Mucosa of stomach (tissue), 1 donor: ENCODE results near the gene KSR2.

Source experiments
- H3K27me3 ChIP-seq: one replicate; pipeline ENCODE4 v1.7.0; 2013; ENCODE audit warnings: mild to moderate bottlenecking, low read length; ENCODE audit not compliant: control insufficient read depth, insufficient read depth
- H3K36me3 ChIP-seq: one replicate; pipeline ENCODE4 v1.7.0; 2013; ENCODE audit warnings: low read length; ENCODE audit not compliant: control insufficient read depth, insufficient read depth
- H3K4me1 ChIP-seq: one replicate; pipeline ENCODE4 v1.7.0; 2013; ENCODE audit warnings: mild to moderate bottlenecking, low read length; ENCODE audit not compliant: control insufficient read depth, insufficient read depth
- H3K4me3 ChIP-seq: one replicate; pipeline ENCODE4 v1.7.0; 2013; ENCODE audit warnings: low read length
- H3K9ac ChIP-seq: one replicate; pipeline ENCODE4 v1.7.0; 2013; ENCODE audit warnings: mild to moderate bottlenecking, low read length, moderate library complexity
- H3K9me3 ChIP-seq: one replicate; pipeline ENCODE4 v1.7.0; 2013; ENCODE audit warnings: mild to moderate bottlenecking, low read length, moderate library complexity; ENCODE audit not compliant: control insufficient read depth
- donor health status: Pancreatic carcinoma.

KSR2 gene

GRCh38 chr12:117498880-117499279, 469.9 kb downstream of the KSR2 start:
- Histone ChIP-seq H3K4me1 (peaks cover 12% of the 10 kb centered on the region), H3K9ac (no peak overlapping the region), H3K36me3 (no peaks in the 10 kb centered on the region), H3K9me3 (no peaks in the 10 kb centered on the region), H3K4me3 (no peak overlapping the region), H3K27me3 (peaks cover 30% of the 10 kb centered on the region)

GRCh38 chr12:117498256-117498655, 470.5 kb downstream of the KSR2 start:
- Histone ChIP-seq H3K4me1 (peaks cover 12% of the 10 kb centered on the region), H3K9me3 (no peaks in the 10 kb centered on the region), H3K27me3 (peaks cover 30% of the 10 kb centered on the region), H3K36me3 (no peaks in the 10 kb centered on the region), H3K9ac (no peak overlapping the region), H3K4me3 (no peak overlapping the region)

- Histone ChIP-seq H3K27me3 (peaks cover 26% of the 10 kb centered on the region), H3K36me3 (no peaks in the 10 kb centered on the region), H3K9me3 (no peaks in the 10 kb centered on the region), H3K4me3 (no peak overlapping the region), H3K9ac (no peak overlapping the region), H3K4me1 (peaks cover 12% of the 10 kb centered on the region)
These were observed 471.4 kb downstream of the KSR2 start for GRCh38 chr12:117497407-117497806.

- Histone ChIP-seq H3K27me3 (peaks cover 23% of the 10 kb centered on the region), H3K9ac (no peak overlapping the region), H3K4me1 (peaks cover 6% of the 10 kb centered on the region), H3K9me3 (no peaks in the 10 kb centered on the region), H3K36me3 (no peaks in the 10 kb centered on the region), H3K4me3 (no peak overlapping the region)
These were observed 473.7 kb downstream of the KSR2 start for GRCh38 chr12:117494833-117495655.

- no peak overlapping the region for H3K4me3 ChIP-seq
- H3K27me3 ChIP-seq: peaks cover 4% of the 10 kb centered on the region
- no peaks in the 10 kb centered on the region for H3K9me3 ChIP-seq
- H3K36me3 ChIP-seq: no peaks in the 10 kb centered on the region
- no peak overlapping the region for H3K9ac ChIP-seq
- H3K4me1 ChIP-seq: no peaks in the 10 kb centered on the region
These were observed 477.1 kb downstream of the KSR2 start for GRCh38 chr12:117491711-117492110.

- Histone ChIP-seq H3K9me3 (no peaks in the 10 kb centered on the region), H3K27me3 (peaks cover 4% of the 10 kb centered on the region), H3K36me3 (no peaks in the 10 kb centered on the region), H3K4me1 (no peaks in the 10 kb centered on the region), H3K9ac (no peak overlapping the region), H3K4me3 (no peak overlapping the region)
These were observed 478.7 kb downstream of the KSR2 start for GRCh38 chr12:117490130-117490529.

- Histone ChIP-seq H3K9ac (no peak overlapping the region), H3K4me3 (no peak overlapping the region), H3K9me3 (no peaks in the 10 kb centered on the region), H3K4me1 (no peaks in the 10 kb centered on the region), H3K36me3 (no peaks in the 10 kb centered on the region), H3K27me3 (peaks cover 4% of the 10 kb centered on the region)
These were observed 479.1 kb downstream of the KSR2 start for GRCh38 chr12:117489671-117490070.

- Histone ChIP-seq H3K27me3 (peaks cover under 1% of the 10 kb centered on the region), H3K9me3 (no peaks in the 10 kb centered on the region), H3K9ac (no peak overlapping the region), H3K4me3 (no peak overlapping the region), H3K4me1 (no peaks in the 10 kb centered on the region), H3K36me3 (no peaks in the 10 kb centered on the region)
These were observed 481.7 kb downstream of the KSR2 start for GRCh38 chr12:117486840-117487659.

- H3K9me3 ChIP-seq: no peaks in the 10 kb centered on the region
- no peaks in the 10 kb centered on the region for H3K27me3 ChIP-seq
- H3K9ac ChIP-seq: no peak overlapping the region
- no peaks in the 10 kb centered on the region for H3K4me1 ChIP-seq
- no peaks in the 10 kb centered on the region for H3K36me3 ChIP-seq
- H3K4me3 ChIP-seq: no peak overlapping the region
These were observed 482.6 kb downstream of the KSR2 start for GRCh38 chr12:117485984-117486839.

- H3K4me3 ChIP-seq: no peak overlapping the region
- no peaks in the 10 kb centered on the region for H3K4me1 ChIP-seq
- H3K9ac ChIP-seq: no peak overlapping the region
- no peaks in the 10 kb centered on the region for H3K27me3 ChIP-seq
- no peaks in the 10 kb centered on the region for H3K9me3 ChIP-seq
- no peaks in the 10 kb centered on the region for H3K36me3 ChIP-seq
These were observed 483.9 kb downstream of the KSR2 start for GRCh38 chr12:117484901-117485300.

- H3K27me3 ChIP-seq: no peaks in the 10 kb centered on the region
- H3K9me3 ChIP-seq: no peaks in the 10 kb centered on the region
- H3K4me1 ChIP-seq: no peaks in the 10 kb centered on the region
- no peak overlapping the region for H3K9ac ChIP-seq
- H3K36me3 ChIP-seq: no peaks in the 10 kb centered on the region
- H3K4me3 ChIP-seq: no peak overlapping the region
These were observed 485.3 kb downstream of the KSR2 start for GRCh38 chr12:117483501-117483900.
